Stomach (tissue), 4 donors: ENCODE data around the gene LCE1B.

Source experiments
- EP300 ChIP-seq: sonication (generic); formaldehyde crosslinking; IDR thresholded peaks from one replicate; pipeline ENCODE4 v1.6.1; 2017; ENCODE audit warnings: antibody characterized with exemption
- POLR2A ChIP-seq, 4 donors: fragments of 450-650 bp; IDR thresholded peaks; one replicate each; pipeline ENCODE4 v1.6.1; 2016; ENCODE audit warnings: antibody characterized with exemption in 4 of 4, control low read depth in 2 of 4, mild to moderate bottlenecking in 1 of 4, moderate library complexity in 1 of 4
- TF ChIP-seq, protein P1 (sequence below), 7 experiments: fragments of 450-650 bp in 4 of 7; fragments of 200-600 bp in 3 of 7; sonication (generic) in 3 of 7; IDR thresholded peaks; one replicate each; pipeline ENCODE4 v1.5.1; 2016 to 2019; ENCODE audit warnings: antibody characterized with exemption in 7 of 7, control low read depth in 2 of 7, mild to moderate bottlenecking in 1 of 7

DNA sequence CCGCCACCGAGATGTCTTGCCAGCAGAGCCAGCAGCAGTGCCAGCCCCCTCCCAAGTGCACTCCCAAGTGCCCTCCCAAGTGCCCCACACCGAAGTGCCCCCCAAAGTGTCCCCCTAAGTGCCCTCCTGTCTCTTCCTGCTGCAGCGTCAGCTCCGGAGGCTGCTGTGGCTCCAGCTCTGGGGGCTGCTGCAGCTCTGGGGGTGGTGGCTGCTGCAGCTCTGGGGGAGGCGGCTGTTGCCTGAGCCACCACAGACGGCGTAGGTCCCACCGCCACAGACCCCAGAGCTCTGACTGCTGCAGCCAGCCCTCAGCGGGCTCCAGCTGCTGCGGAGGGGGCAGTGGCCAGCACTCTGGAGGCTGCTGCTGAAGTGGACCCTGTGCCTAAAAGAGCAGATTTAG lies 35.4 kb upstream of the LCE1B start:
- no peak for TF ChIP-seq POLR2A (IDR thresholded peaks at IDR 0.05)
- TF ChIP-seq, protein P1, sequence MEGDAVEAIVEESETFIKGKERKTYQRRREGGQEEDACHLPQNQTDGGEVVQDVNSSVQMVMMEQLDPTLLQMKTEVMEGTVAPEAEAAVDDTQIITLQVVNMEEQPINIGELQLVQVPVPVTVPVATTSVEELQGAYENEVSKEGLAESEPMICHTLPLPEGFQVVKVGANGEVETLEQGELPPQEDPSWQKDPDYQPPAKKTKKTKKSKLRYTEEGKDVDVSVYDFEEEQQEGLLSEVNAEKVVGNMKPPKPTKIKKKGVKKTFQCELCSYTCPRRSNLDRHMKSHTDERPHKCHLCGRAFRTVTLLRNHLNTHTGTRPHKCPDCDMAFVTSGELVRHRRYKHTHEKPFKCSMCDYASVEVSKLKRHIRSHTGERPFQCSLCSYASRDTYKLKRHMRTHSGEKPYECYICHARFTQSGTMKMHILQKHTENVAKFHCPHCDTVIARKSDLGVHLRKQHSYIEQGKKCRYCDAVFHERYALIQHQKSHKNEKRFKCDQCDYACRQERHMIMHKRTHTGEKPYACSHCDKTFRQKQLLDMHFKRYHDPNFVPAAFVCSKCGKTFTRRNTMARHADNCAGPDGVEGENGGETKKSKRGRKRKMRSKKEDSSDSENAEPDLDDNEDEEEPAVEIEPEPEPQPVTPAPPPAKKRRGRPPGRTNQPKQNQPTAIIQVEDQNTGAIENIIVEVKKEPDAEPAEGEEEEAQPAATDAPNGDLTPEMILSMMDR (IDR thresholded peaks at IDR 0.05): no peak
- TF ChIP-seq EP300: no peak
